Tibial nerve (tissue), 3 donors: Measurements from ENCODE around the gene LIN28B.

Experiments
- CTCF ChIP-seq, 5 experiments: fragments of 200-600 bp in 3 of 5; fragments of 450-650 bp in 2 of 5; sonication (generic) in 3 of 5; IDR thresholded peaks; one replicate each; pipeline ENCODE4 v1.5.1; 2016 to 2019; ENCODE audit warnings: antibody characterized with exemption in 5 of 5, mild to moderate bottlenecking in 3 of 5, moderate library complexity in 2 of 5
- POLR2A ChIP-seq, 2 donors: fragments of 450-650 bp; IDR thresholded peaks; one replicate each; pipeline ENCODE4 v1.6.1; 2017; ENCODE audit warnings: antibody characterized with exemption in 2 of 2, mild to moderate bottlenecking in 2 of 2, moderate library complexity in 2 of 2

- TF ChIP-seq CTCF (IDR thresholded peaks at IDR 0.05) (no peak), POLR2A (IDR thresholded peaks at IDR 0.05) (no peak)
Measured at GRCh38 chr6:105042648-105043047, 85.7 kb downstream of the LIN28B start.
